GM21576 (cell line): ENCODE data around the gene PRRC2B.
"Not testable (repeated sequence)": the region's sequence is repeated elsewhere in the genome, so short reads cannot be mapped to it uniquely, and the experiment has no call there.

ENCODE experiments used
- ATAC-seq: cut with Tn5 transposase; IDR thresholded peaks from one replicate; pipeline ENCODE4 v1.9.1; 2021; ENCODE audit warnings: mild to moderate bottlenecking, moderate library complexity; ENCODE audit not compliant: unreplicated experiment

PRRC2B gene

DNA sequence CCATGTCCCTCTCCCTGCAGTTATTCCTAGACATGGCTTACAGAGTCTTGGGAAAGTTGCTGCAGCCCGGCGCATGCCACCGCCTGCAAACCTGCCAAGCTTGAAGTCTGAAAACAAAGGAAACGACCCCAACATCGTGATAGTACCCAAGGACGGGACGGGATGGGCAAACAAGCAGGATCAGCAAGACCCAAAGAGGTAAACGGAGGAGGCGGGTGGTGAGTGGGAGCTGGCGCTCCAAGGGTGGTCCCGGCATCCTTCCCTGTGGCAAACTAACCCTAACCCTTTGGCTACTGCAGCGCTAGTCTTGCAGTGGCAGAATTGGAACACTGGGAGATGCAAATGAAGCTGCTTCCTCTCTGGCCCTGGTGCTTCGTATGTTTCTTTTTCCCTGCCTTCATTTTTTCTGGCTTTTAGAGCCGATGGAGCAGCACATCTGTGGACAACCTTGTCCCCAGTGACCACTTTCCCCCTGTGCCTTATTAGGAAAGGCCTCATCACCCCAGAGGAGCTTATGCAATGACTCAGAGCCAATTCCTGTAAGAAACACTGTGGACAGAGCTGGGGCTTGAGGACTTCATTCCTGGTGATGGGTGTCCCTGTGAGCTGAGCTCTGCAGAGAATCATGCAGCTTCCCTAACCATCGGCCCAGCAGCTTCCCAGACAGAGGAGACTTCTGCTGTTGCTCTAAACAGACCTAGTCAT is 38.9 kb downstream of the PRRC2B start:
- ATAC-seq = no peak

DNA sequence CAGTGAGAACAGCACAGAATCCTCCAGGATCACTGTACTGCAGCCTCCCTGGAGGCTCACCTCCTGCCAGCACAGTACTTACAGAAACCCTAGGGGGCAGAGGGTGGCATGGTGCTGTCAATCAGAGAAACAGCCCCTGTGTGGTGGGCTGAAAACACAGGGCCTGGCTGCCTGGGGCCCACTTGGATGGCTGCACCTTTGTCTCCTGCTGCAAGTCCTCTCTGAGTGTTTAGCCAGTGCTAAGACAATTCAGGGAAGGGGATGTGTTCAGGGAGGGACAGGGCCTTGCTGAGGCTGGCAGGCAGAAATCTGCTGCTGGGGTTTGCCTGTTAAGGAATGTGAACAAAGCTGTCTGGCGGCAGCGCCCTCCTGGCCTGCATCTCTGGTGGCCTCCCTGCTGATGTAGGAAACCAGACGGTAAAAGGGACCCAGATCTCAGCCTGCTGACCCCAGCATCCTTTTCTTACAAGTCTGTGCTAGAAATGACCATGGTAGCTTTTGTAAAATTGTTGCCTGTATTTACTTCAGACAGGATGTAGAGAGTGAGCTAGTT is 39.5 kb downstream of the PRRC2B start:
- no peak for ATAC-seq

- no peak for ATAC-seq
Observed at GRCh38 chr9:131434673-131435072, 40.8 kb downstream of the PRRC2B start.

DNA sequence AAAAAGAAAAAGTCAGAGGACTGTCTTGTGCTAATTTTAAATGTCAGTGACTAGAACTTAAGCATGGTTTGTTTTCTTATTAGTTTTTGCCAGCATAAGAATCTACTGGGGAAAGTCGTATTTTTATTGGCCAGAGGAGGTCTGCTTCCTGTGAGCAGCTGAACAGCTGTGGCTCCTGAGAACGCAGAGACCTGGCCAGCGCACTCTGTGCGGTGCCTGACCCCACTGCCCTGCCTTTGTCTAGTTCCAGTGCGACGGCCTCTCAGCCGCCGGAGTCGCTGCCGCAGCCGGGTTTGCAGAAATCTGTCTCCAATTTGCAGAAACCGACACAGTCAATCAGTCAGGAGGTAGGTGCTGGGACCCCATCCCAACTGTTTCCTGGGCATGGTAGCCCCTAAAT is 42.5 kb downstream of the PRRC2B start:
- no peak for ATAC-seq

- ATAC-seq = no peak
Observed at GRCh38 chr9:131436865-131437271, 43.0 kb downstream of the PRRC2B start.

GRCh38 chr9:131438190-131438589 is 44.3 kb downstream of the PRRC2B start:
- no peak for ATAC-seq

DNA sequence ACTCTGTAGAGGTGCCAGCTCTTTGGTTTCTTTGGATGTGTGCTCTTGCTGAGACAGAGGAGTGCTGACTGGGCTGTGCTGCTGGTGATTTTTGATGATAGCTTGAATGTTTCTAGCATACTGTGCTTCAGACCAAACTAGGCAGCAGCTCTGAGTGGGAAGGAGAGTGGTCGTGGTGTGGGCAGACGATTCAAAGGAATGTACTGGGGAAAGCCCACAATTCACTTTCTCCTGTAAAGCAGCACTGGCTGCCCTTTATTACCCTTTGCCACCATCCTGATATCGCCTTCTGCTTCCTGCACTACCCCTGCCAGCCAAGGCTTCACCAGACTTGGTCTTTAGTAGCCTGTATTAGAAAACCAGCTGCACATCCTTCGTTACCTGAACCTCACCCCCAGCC is 45.3 kb downstream of the PRRC2B start:
- no peak for ATAC-seq

- ATAC-seq = no peak
Observed at GRCh38 chr9:131441441-131441840, 47.6 kb downstream of the PRRC2B start.

DNA sequence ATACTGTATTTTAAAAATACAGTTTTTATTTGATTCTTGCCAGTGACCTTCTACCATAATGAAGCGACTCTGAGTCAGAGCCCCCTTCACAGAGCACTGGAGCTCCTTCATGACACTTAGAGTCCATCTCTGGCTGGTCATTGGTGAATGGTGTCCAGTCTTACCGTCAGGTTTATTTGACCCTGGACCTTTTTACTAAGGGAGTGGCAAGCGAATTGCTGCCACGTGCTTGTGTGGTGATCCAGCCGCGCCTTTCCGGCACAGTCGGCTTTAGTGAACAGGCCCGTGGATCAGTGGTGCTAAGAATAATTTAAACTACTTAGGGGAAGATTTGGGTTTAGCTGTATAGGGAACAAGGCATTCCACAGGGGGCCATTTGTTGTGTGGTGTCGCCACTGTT is 48.5 kb downstream of the PRRC2B start:
- ATAC-seq = no peak

GRCh38 chr9:131443648-131444047 is 49.8 kb downstream of the PRRC2B start:
- ATAC-seq = no peak

- no peak for ATAC-seq
Observed at GRCh38 chr9:131446276-131446675, 52.4 kb downstream of the PRRC2B start.

GRCh38 chr9:131447148-131447547 is 53.3 kb downstream of the PRRC2B start:
- ATAC-seq = no peak

- ATAC-seq = no peak
Observed at GRCh38 chr9:131447600-131447999, 53.7 kb downstream of the PRRC2B start.

GRCh38 chr9:131448818-131449217 is 54.9 kb downstream of the PRRC2B start:
- no peak for ATAC-seq

DNA sequence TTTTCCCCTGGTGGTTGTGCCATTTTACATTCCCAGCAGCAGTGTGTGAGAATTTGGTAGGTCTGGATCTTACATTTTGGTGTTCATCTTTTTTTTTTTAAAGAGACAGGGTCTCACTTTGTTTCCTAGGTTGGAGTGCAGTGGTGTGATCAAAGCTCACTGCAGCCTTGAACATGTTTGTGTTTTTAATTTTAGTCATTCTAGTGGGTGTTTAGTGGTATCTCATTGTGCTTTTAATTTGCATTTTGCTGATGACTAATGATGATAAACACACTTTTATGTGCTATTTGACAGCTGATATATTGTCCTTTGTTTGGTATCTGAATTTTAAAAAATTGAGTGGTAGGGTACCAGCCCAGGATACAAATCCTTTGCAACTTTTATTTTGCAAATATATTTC is 55.4 kb downstream of the PRRC2B start:
- no peak for ATAC-seq

- no peak for ATAC-seq
Observed at GRCh38 chr9:131454028-131454427, 60.1 kb downstream of the PRRC2B start.

DNA sequence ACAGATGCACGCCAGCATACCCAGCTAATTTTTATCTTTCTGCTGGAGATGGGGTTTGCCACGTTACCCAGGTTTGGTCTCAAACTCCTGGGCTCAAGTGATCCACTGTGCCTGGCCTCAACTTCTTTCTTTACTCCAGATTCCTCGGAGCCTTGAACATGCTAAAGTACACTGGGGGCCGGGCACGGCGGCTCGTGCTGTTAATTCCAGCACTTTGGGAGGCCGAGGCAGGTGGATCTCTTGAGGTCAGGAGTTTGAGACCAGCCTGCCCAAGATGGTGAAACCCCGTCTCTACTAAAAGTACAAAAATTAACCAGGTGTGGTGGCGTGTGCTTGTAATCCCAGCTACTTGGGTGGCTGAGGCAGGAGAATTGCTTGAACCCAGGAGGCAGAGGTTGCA is 61.8 kb downstream of the PRRC2B start:
- ATAC-seq = not testable (repeated sequence)

DNA sequence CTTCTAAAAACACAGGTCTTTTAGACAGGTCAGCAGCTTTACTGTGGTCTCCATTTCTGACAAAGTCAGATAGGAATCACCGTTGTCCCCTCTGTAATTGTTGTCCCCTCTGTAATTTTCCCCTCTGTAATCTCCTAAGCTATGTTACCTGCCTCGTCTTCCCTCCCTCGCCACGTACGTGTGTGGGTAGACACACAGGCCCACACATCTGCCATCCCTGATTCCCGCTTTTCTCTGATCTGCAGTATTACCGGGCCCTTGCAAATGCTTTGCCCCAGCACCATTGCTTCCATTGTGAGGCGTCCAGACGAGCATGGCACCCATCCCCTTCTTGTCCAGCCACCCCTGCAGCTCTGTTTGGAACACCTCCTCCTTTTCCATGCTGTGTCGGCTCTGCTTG is 63.9 kb downstream of the PRRC2B start:
- ATAC-seq = no peak

DNA sequence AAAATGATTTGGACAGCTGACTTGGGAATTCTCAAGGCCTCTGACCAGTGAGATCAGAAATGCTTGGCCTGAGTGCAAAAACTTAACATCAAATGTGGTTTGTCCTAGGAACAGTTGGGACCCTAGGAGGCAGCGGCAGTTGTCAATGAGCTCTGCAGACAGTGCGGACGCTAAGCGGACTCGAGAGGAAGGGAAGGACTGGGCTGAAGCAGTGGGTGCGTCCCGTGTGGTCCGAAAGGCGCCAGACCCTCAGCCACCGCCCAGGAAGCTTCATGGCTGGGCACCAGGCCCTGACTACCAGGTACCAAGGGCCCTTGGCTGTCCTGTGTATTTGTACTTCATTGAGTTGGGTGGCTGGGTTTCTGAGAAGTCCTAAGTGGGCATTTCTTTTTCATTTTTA is 65.2 kb downstream of the PRRC2B start:
- no peak for ATAC-seq

DNA sequence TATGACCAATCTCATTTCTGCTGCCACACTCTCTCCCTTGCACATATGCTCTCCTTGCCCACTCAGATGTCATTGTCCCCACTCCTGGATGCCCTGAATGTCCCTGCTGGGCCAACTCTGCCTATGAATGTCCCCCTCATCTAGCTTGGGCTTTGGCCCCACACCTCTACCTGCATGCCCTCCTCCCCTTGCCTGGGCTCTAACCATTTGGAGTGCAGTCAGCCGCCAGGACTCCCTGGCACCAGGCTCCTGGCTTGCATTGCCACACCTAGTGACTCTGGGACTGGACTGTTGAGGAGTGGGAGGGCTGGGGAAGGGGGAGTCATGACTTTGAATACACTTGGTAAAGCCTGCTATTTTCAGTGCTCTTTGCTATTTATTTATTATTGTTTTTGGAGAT is 67.3 kb downstream of the PRRC2B start:
- no peak for ATAC-seq

GRCh38 chr9:131464354-131465000 is 70.6 kb downstream of the PRRC2B start:
- ATAC-seq = no peak

GRCh38 chr9:131465401-131465800 is 71.5 kb downstream of the PRRC2B start:
- no peak for ATAC-seq
